ENCODE data around the gene SCTR.

The SCTR gene

GRCh38 chr2:119472749-119473148 is 51.5 kb downstream of the SCTR start:
- DNase-seq: no peak

GRCh38 chr2:119469661-119470297 is 54.5 kb downstream of the SCTR start:
- no peak for DNase-seq

GRCh38 chr2:119469131-119469530 is 55.2 kb downstream of the SCTR start:
- DNase-seq: no peak

GRCh38 chr2:119468154-119468955 is 55.9 kb downstream of the SCTR start:
- no peak for DNase-seq

GRCh38 chr2:119466373-119466772 is 57.9 kb downstream of the SCTR start:
- DNase-seq: no peak

- no peak for DNase-seq
These were observed 58.6 kb downstream of the SCTR start for GRCh38 chr2:119465687-119466086.

- DNase-seq: no peak
These were observed 59.3 kb downstream of the SCTR start for GRCh38 chr2:119464981-119465380.

GRCh38 chr2:119463990-119464389 is 60.3 kb downstream of the SCTR start:
- DNase-seq: no peak

GRCh38 chr2:119463136-119463535 is 61.1 kb downstream of the SCTR start:
- DNase-seq: no peak

- no peak for DNase-seq
These were observed 61.7 kb downstream of the SCTR start for GRCh38 chr2:119462574-119462973.

GRCh38 chr2:119461811-119462210 is 62.5 kb downstream of the SCTR start:
- DNase-seq: no peak

GRCh38 chr2:119460076-119460475 is 64.2 kb downstream of the SCTR start:
- DNase-seq: no peak

GRCh38 chr2:119455066-119455718 is 69.1 kb downstream of the SCTR start:
- DNase-seq: no peak

- no peak for DNase-seq
These were observed 70.2 kb downstream of the SCTR start for GRCh38 chr2:119453972-119454593.

GRCh38 chr2:119451336-119452050 is 72.8 kb downstream of the SCTR start:
- no peak for DNase-seq

- DNase-seq: no peak
These were observed 74.8 kb downstream of the SCTR start for GRCh38 chr2:119449521-119449920.

GRCh38 chr2:119448427-119449141 is 75.7 kb downstream of the SCTR start:
- DNase-seq: no peak

- DNase-seq: no peak
These were observed 78.2 kb downstream of the SCTR start for GRCh38 chr2:119446037-119446436.

- DNase-seq: no peak
These were observed 81.4 kb downstream of the SCTR start for GRCh38 chr2:119442850-119443249.

GRCh38 chr2:119442226-119442619 is 82.1 kb downstream of the SCTR start:
- no peak for DNase-seq

- no peak for DNase-seq
These were observed 82.7 kb downstream of the SCTR start for GRCh38 chr2:119441376-119442225.
